Ovary (tissue), 9 donors: ENCODE results near the gene UBR4. TPM values are rescaled to one million over a fixed set of nuclear protein-coding genes. Genes with fewer than 3 reads are reported as not detected.

Source experiments
- DNase-seq, 5 donors: peaks; one replicate each; pipeline ENCODE4 v3.0.0-alpha.2; 2019 to 2020
- H3K27ac ChIP-seq, 2 donors: fragments of 200-600 bp; one replicate each; pipeline versions ENCODE4 v1.5.1 to v1.8.0; 2019 to 2022
- H3K27me3 ChIP-seq: fragments of 200-600 bp; one replicate; pipeline ENCODE4 v1.8.0; 2022
- H3K36me3 ChIP-seq: fragments of 200-600 bp; sonication (generic); one replicate; pipeline ENCODE4 v1.5.1; 2019
- H3K4me1 ChIP-seq: one replicate; pipeline ENCODE4 v1.8.1; 2013; ENCODE audit warnings: mild to moderate bottlenecking, moderate library complexity; ENCODE audit not compliant: insufficient read depth
- H3K4me3 ChIP-seq: fragments of 200-600 bp; sonication (generic); one replicate; pipeline ENCODE4 v1.5.1; 2017
- H3K9me3 ChIP-seq, 2 donors: fragments of 200-600 bp in 1 of 2; sonication (generic) in 1 of 2; one replicate each; pipeline versions ENCODE4 v1.5.1 to v1.8.1; 2013 to 2019; ENCODE audit warnings: mild to moderate bottlenecking in 1 of 2, moderate library complexity in 1 of 2
- CTCF ChIP-seq, 3 donors: fragments of 450-650 bp in 2 of 3; fragments of 200-600 bp in 1 of 3; IDR thresholded peaks; one replicate each; pipeline versions ENCODE4 v1.5.1 to v1.8.0; 2016 to 2022; ENCODE audit warnings: antibody characterized with exemption in 3 of 3, mild to moderate bottlenecking in 1 of 3
- EP300 ChIP-seq: sonication (generic); formaldehyde crosslinking; IDR thresholded peaks from one replicate; pipeline ENCODE4 v1.6.1; 2017; ENCODE audit warnings: antibody characterized with exemption
- POLR2A ChIP-seq: fragments of 450-650 bp; IDR thresholded peaks from one replicate; pipeline ENCODE4 v1.6.1; 2017; ENCODE audit warnings: antibody characterized with exemption, mild to moderate bottlenecking, moderate library complexity
- WGBS, 3 donors: extraction: QIAGEN DNeasy Blood & Tissue Kit in 1 of 3; methylation state at CpG; one replicate each; pipeline versions ENCODE4 v1.1.5 to v1.1.7; 2013 to 2017; 5-methylcytosine and 5-hydroxymethylcytosine counted together
- intact Hi-C, 4 donors: fragments of 100-400 bp; cut with DNase I; formaldehyde crosslinking; loops; one replicate each; pipeline versions ENCODE4 v1.11.0 to v1.15.1; 2022 to 2023
- polyA plus RNA-seq, 2 donors: library from polyadenylated mRNA; stranded (reverse); fragments of 200-250 nt in 1 of 2; fragments of 350-450 nt in 1 of 2; fragmentation: Illumina TruSeq in 1 of 2; extraction: RNeasy Lipid Tissue Mini Kit (QIAGEN cat#74804) in 1 of 2; gene quantifications; one replicate each; pipeline ENCODE4 v1.2.3, GENCODE V29; 2013 to 2014
- total RNA-seq, 7 donors: library from RNA; depleted of rRNA in 2 of 7; stranded (reverse); fragments of >200 nt in 2 of 7; fragmentation: NEBNext Ultra II Directional in 3 of 7; extraction: Animal tissue kit (Norgen Biotek cat#: 25700) in 3 of 7; gene quantifications; one replicate each; pipeline versions ENCODE4 v1.1.0 to v1.2.4, GENCODE V29; 2016 to 2023
- donor health status: DM: no; HTN: no; CAD: no; lungs with moderate emphysema.
- donor health status: DM: no; HTN: no; CAD: no.
- donor health status: Bipolar disorder and iron deficiency.
- donor health status: DM: yes; HTN: yes; CAD: no.
- donor health status: DM: no; HTN: no; CAD: no.
- donor health status: DM: yes; HTN: yes; CAD: no.

UBR4 gene
- total and polyA plus RNA-seq, 9 donors, result 78.7 to 139 (median 118) TPM

- no peak overlapping the region for H3K27ac ChIP-seq
- intact Hi-C loops, result no loop called here
- WGBS, 3 donors, result 41 to 61% (median 45%) methylated on average over 11 of the region's 11 CpGs
- no peaks in the 10 kb centered on the region for H3K4me1 ChIP-seq
- DNase-seq, result no peak
- no peak overlapping the region for H3K4me3 ChIP-seq
- H3K27me3 ChIP-seq, result no peaks in the 10 kb centered on the region
- TF ChIP-seq CTCF (IDR thresholded peaks at IDR 0.05), result no peak
- TF ChIP-seq POLR2A, result no peak
- TF ChIP-seq EP300, result no peak
- H3K9me3 ChIP-seq, result no peaks in the 10 kb centered on the region
- H3K36me3 ChIP-seq, result no peaks in the 10 kb centered on the region
These were observed 141.3 kb downstream of the UBR4 start for GRCh38 chr1:19068639-19069276.

- intact Hi-C loops, result no loop called here
- Histone ChIP-seq H3K27ac (no peak overlapping the region), H3K9me3 (no peaks in the 10 kb centered on the region), H3K36me3 (no peaks in the 10 kb centered on the region), H3K27me3 (no peaks in the 10 kb centered on the region), H3K4me3 (no peak overlapping the region), H3K4me1 (no peaks in the 10 kb centered on the region)
- 31 to 51% (median 44%) methylated on average over 14 of the region's 14 CpGs for WGBS, 3 donors
- TF ChIP-seq POLR2A, result no peak
- no peak for TF ChIP-seq CTCF (IDR thresholded peaks at IDR 0.05)
- no peak for TF ChIP-seq EP300
- DNase-seq, result no peak
These were observed 142.0 kb downstream of the UBR4 start for GRCh38 chr1:19067912-19068638.

- Histone ChIP-seq H3K27me3 (no peaks in the 10 kb centered on the region), H3K4me1 (no peaks in the 10 kb centered on the region), H3K27ac (no peak overlapping the region), H3K9me3 (no peaks in the 10 kb centered on the region), H3K36me3 (no peaks in the 10 kb centered on the region), H3K4me3 (no peak overlapping the region)
- TF ChIP-seq POLR2A (no peak), EP300 (no peak), CTCF (IDR thresholded peaks at IDR 0.05) (no peak)
- peak in 1 of 5 donors; percentile 50 for DNase-seq
- intact Hi-C loops, result no loop called here
- 28 to 37% (median 32%) methylated on average over 13 to 17 of the region's 17 CpGs for WGBS, 3 donors
These were observed 142.7 kb downstream of the UBR4 start for GRCh38 chr1:19067182-19067911.

- TF ChIP-seq POLR2A (no peak), EP300 (no peak), CTCF (IDR thresholded peaks at IDR 0.05) (no peak)
- Histone ChIP-seq H3K27ac (no peak overlapping the region), H3K9me3 (no peaks in the 10 kb centered on the region), H3K4me1 (no peaks in the 10 kb centered on the region), H3K4me3 (no peak overlapping the region), H3K27me3 (no peaks in the 10 kb centered on the region), H3K36me3 (no peaks in the 10 kb centered on the region)
- intact Hi-C loops, result no loop called here
- WGBS, 3 donors, result 48 to 56% (median 56%) methylated on average over 10 of the region's 10 CpGs
- no peak for DNase-seq
These were observed 143.2 kb downstream of the UBR4 start for GRCh38 chr1:19066874-19067181.
